Mammary epithelial cell (primary cell): ENCODE data around the gene IL6ST.

ENCODE experiments used
- CTCF ChIP-seq, 2 donors: IDR thresholded peaks in 1 of 2; conservative IDR thresholded peaks in 1 of 2; 2 replicates each; pipeline ENCODE4 v1.5.1; 2011 to 2012; ENCODE audit warnings: inconsistent platforms in 2 of 2, low read length in 2 of 2, mild to moderate bottlenecking in 2 of 2, control low read depth in 1 of 2, low read depth in 1 of 2; ENCODE audit not compliant: insufficient read depth in 1 of 2; ENCODE audit errors: extremely low read depth in 1 of 2
- EZH2 ChIP-seq: IDR thresholded peaks from 2 replicates; pipeline ENCODE4 v1.6.1; 2012; ENCODE audit warnings: low read length, inconsistent platforms, borderline replicate concordance

- TF ChIP-seq CTCF (conservative IDR thresholded peaks at IDR 0.05 in 1 of 2, IDR thresholded peaks at IDR 0.05 in 1 of 2; ENCODE audit: extremely low read depth in 1 of 2, insufficient read depth in 1 of 2, low read depth in 1 of 2, low read length in 2 of 2) (no peak), EZH2 (no peak)
Measured at GRCh38 chr5:55932700-55933099, 62.1 kb downstream of the IL6ST start.
